ENCODE measurements around the gene NCAM1. TPM values are rescaled to one million over a fixed set of nuclear protein-coding genes. Genes with fewer than 3 reads are reported as not detected.

NCAM1 gene
- total and polyA plus RNA-seq, 2 donors (not counting 3 experiments of a cell fraction or from before 2014, with no cell fraction given), result 0.03 TPM; not detected in 1

- TF ChIP-seq POLR2A (IDR thresholded peaks at IDR 0.05; ENCODE audit: low read depth, low read length), result no peak
- no peak for TF ChIP-seq GATA2 (IDR thresholded peaks at IDR 0.05; ENCODE audit: insufficient read depth, insufficient read length, low read depth, low read length)
- TF ChIP-seq MAX (IDR thresholded peaks at IDR 0.05; ENCODE audit: insufficient read depth, insufficient read length), result no peak
- TF ChIP-seq POLR2AphosphoS5 (IDR thresholded peaks at IDR 0.05; ENCODE audit: insufficient read depth, low read depth, low read length), result no peak
- no peak for TF ChIP-seq CTCF (IDR thresholded peaks at IDR 0.05; ENCODE audit: extremely low read depth in 1 of 2, insufficient read depth in 1 of 2, low read depth in 1 of 2, low read length in 2 of 2)
- no peak for TF ChIP-seq EZH2 (IDR thresholded peaks at IDR 0.05; ENCODE audit: borderline replicate concordance, low read depth, low read length, severe bottlenecking)
- TF ChIP-seq MYC (IDR thresholded peaks at IDR 0.05; ENCODE audit: low read depth, low read length), result no peak
- no peak for TF ChIP-seq JUN (IDR thresholded peaks at IDR 0.05; ENCODE audit: borderline replicate concordance, insufficient read depth, insufficient read length, low read depth)
- TF ChIP-seq FOS (IDR thresholded peaks at IDR 0.05; ENCODE audit: borderline replicate concordance, insufficient read depth, low read length), result no peak
- no peak overlapping the region for H3K9ac ChIP-seq (replicated peaks; ENCODE audit: extremely low read depth, insufficient read depth, low read length)
- ChIA-PET CTCF (no interaction called here), POLR2A (no interaction called here)
- intact Hi-C loops (cut with micrococcal nuclease) (no loop called here), dilution Hi-C loops (cut with MboI; ENCODE audit: extremely low pct_ligation_motif_present, low sequenced_read_pairs) (no loop called here)
- no peaks in the 10 kb centered on the region for H3K27me3 ChIP-seq (ENCODE audit: control insufficient read depth in 2 of 2, insufficient read depth in 2 of 2, low read length in 2 of 2)
- H3K27ac ChIP-seq (ENCODE audit: insufficient read depth, low read depth, low read length), result no peak overlapping the region
- no peaks in the 10 kb centered on the region for H3K9me1 ChIP-seq (replicated peaks; ENCODE audit: control insufficient read depth, extremely low read depth, insufficient read depth, low read length)
- no peaks in the 10 kb centered on the region for H3K79me2 ChIP-seq (ENCODE audit: control insufficient read depth, insufficient read depth, low read length)
- no peaks in the 10 kb centered on the region for H4K20me1 ChIP-seq (replicated peaks; ENCODE audit: control insufficient read depth, extremely low read depth, insufficient read depth, low read length)
- H3K4me2 ChIP-seq (ENCODE audit: insufficient read depth, low read length), result no peak overlapping the region
- DNase-seq (ENCODE audit: low read depth, low spot score), result no peak
- H3K36me3 ChIP-seq (ENCODE audit: control insufficient read depth in 2 of 2, extremely low read depth in 1 of 2, insufficient read depth in 2 of 2, low read length in 2 of 2), result no peaks in the 10 kb centered on the region
- no peaks in the 10 kb centered on the region for H3K4me1 ChIP-seq (ENCODE audit: control insufficient read depth, extremely low read depth, insufficient read depth, low read length)
- H3K9me3 ChIP-seq (replicated peaks; ENCODE audit: control insufficient read depth, insufficient read depth, low read length), result peaks cover 2% of the 10 kb centered on the region
- no peak overlapping the region for H3K4me3 ChIP-seq (replicated peaks in 1 of 3; ENCODE audit: insufficient read depth in 1 of 3, low read depth in 1 of 3, low read length in 3 of 3)
- no peak for FAIRE-seq
- BruUV-seq (replicated peaks), result no TSS peak
- H2AFZ ChIP-seq (ENCODE audit: low read depth, low read length), result no peak overlapping the region
Measured at GRCh38 chr11:113222241-113222640, 261.0 kb downstream of the NCAM1 start.

Data from endothelial cell of umbilical vein (primary cell).